GM23248 (cell line): ENCODE measurements around the gene RLIM.

Experiments
- EZH2 ChIP-seq: fragments of 200-600 bp; sonication (generic); IDR thresholded peaks from 2 replicates; pipeline ENCODE4 v1.6.1; 2018; ENCODE audit warnings: antibody characterized with exemption, mild to moderate bottlenecking; ENCODE audit not compliant: insufficient read depth, poor library complexity, severe bottlenecking
- EZH2phosphoT487 ChIP-seq: fragments of 200-600 bp; sonication (generic); IDR thresholded peaks from 2 replicates; pipeline ENCODE4 v1.6.1; 2018; ENCODE audit warnings: antibody characterized with exemption, moderate library complexity, mild to moderate bottlenecking, low read depth; ENCODE audit not compliant: insufficient read depth

DNA sequence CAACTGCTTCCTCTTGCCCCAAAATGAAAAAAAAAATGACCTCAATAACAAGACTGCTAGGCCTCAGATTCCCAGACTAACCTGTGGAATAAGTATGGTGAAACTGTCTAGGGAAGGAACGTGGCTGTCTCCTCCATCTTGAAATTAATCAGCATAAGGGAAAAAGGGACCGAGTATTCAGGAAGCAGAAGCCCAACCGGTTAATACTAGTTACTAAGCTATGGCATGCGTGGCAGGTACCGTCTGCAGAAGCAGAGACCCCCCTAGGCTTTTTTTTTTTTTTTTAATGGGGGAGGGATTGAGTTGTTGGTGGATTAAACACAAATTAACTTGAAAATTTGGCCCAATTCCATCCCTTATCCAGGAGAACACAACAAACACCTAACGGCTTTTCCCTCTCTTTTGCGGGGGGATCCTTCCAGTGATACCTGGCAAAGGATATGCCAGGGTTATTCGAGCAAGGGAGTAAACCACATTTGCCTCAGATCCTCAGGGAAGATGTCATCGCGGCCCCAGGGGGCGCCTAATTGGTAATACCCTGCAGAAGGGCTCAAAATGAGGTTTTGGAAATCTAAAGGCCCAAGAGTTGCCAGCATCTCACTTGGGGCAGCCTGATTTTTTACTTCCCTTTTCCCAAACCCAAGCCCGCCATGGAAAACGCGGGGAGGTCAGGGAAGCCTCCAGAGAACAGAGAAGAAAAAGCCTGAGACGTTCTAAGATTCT is 893 bp downstream of the RLIM start:
- no peak for TF ChIP-seq EZH2phosphoT487
- TF ChIP-seq EZH2: no peak
